Myocyte (in vitro differentiated cells): Measurements from ENCODE around the gene EFNB1. TPM values are rescaled to one million over a fixed set of nuclear protein-coding genes. Genes with fewer than 3 reads are reported as not detected.

ENCODE experiments used
- DNase-seq: peaks from one replicate; pipeline ENCODE4 v3.0.0-alpha.2; 2012; ENCODE audit warnings: low read depth
- total RNA-seq: library from RNA; depleted of rRNA; stranded (reverse); fragments of >200 nt; gene quantifications from 2 replicates; pipeline ENCODE4 v1.2.3, GENCODE V29; 2014

EFNB1 gene
- total RNA-seq, 1 donor from 2014 or later, result 4.8 TPM

DNA sequence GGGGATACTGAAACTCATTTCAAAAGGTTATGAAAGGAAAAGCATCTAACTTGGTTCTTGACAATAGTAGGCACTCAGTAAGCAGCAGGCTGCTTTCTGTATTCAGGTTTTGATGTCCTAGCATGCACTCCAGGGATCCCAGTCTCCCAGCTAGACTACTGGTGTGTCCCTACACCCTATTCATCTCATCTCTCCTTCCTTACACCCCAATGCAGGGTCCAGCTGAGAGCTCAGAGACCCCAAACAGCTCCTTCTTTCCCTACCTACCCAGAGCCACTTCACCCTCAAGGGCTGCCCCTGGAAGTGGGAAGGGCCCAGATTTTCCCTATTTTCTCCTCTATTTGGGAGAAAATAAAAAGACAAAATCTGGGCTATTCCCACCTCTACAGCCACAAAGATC is 1.6 kb upstream of the EFNB1 start:
- no peak for DNase-seq

DNA sequence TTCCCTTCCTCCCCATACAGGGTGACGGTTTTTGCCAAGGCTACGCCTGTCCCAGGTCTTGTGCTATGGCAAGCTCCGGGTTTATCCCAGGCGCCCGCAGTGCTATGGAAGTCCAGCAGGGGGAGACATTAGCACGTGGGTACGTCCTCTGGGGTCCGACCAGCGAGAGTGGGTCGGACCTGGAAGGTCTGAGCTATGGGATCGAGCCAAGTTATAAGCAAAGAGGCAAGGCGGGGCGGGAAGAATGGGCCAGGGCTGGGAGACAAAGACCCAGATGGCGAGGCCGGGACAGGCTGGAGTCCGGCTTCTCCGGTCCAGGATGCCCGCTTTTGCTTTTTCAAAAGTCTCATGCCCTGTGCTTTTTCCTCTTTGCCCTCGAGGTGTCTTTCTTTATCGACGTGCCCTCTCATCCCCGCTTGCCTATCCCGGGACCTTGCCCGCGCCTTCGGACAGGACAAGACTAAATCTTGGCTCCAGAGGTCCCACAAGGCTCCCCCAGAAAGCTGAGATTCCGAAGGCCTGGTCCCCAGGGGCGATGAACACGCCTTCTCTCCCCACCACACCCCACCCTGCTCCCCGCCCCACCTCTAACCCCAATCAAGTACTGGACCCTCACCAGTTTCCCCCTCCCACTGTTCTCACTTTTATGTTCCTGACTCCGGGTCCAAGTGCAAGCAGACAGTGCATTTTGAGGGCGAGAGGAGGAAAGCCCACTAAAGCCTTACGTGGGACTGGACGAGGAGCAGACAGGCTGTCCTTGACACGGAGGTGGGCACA is 785 bp upstream of the EFNB1 start:
- DNase-seq, result peak; percentile 75

DNA sequence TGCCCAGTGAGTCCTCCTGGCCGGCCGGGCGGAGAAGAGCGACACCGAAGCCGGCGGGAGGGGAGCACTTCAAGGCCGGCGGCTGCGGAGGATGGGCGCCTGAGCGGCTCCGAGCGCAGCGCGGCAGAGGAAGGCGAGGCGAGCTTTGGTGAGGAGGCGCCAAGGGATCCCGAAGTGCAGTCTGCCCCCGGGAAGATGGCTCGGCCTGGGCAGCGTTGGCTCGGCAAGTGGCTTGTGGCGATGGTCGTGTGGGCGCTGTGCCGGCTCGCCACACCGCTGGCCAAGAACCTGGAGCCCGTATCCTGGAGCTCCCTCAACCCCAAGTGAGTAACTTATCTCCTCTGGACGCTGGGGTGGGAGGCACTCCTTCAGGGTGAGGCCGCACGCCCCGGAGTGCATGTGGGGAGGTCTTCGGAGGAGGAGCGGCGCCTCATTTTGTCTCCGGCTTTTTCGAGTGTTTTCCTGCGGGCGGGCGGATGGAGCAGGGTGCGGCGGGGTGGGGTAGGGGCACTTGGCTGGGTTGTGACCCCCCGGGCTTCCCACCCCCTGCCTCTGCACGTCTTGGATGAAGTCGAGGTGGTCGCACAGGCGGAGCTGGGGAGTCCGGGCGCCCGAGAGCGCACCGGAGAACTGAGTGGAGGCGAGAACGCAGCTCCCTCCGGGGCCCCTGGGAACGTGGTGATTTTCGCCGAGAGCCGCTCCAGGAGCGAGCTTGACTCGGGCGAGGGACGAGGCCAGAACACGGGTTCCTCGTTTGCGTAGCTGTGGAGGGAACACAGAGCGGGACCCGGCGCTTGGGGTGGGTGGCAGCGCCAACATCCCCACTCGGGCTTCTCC is 979 bp downstream of the EFNB1 start:
- peak; percentile 28 for DNase-seq

GRCh38 chrX:68830419-68831404 is 1.9 kb downstream of the EFNB1 start:
- DNase-seq, result no peak

DNA sequence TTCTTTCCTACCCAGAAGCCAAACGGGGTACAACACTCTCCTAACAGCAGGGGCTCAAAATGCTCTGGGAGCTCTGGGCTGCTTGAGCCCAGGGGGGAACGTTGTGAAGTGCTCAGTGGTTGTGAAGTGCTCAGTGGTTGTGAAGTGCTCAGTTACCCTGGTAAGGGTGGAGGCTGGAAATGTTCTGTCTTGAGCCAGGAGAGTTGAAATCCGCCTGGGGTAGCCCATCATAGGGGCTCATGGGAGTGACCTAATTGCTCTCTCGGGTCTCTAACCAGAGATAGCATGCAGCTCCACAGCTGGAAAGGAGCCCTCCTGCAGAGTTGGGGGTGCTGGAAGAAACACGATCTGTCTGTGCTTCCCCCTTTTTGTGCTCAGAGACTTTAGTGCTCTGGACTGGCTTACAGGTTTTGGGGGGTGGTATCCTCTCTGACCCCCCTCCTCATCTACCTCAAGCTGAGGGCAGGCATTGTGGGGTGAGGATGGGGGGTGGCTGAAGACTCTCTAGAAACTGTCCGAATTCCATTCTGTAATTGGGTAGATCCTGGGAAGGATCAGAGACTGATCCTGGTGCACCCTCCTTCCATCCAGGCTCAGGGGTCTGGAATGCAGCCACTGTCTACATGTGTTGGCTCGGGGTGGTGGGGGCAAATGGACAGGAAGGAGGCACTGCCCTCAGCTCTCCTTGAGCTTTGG is 2.7 kb downstream of the EFNB1 start:
- no peak for DNase-seq

DNA sequence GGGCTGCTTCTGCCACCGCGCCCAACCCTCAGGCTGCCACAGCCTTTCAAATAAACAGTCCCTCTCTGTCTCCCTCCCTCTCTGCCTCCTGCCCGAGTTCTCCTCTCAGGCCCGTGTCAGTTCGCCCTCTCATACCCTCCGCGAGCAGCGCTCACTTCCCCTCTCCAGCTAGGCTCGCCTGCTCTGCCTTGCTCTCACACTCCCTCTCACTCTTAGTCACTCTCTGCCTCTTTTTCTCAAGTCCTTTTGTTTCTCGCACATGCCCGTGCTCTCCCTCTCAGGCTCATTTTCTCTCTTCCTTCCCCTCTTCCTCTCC is 3.2 kb downstream of the EFNB1 start:
- DNase-seq, result peak; percentile 48

DNA sequence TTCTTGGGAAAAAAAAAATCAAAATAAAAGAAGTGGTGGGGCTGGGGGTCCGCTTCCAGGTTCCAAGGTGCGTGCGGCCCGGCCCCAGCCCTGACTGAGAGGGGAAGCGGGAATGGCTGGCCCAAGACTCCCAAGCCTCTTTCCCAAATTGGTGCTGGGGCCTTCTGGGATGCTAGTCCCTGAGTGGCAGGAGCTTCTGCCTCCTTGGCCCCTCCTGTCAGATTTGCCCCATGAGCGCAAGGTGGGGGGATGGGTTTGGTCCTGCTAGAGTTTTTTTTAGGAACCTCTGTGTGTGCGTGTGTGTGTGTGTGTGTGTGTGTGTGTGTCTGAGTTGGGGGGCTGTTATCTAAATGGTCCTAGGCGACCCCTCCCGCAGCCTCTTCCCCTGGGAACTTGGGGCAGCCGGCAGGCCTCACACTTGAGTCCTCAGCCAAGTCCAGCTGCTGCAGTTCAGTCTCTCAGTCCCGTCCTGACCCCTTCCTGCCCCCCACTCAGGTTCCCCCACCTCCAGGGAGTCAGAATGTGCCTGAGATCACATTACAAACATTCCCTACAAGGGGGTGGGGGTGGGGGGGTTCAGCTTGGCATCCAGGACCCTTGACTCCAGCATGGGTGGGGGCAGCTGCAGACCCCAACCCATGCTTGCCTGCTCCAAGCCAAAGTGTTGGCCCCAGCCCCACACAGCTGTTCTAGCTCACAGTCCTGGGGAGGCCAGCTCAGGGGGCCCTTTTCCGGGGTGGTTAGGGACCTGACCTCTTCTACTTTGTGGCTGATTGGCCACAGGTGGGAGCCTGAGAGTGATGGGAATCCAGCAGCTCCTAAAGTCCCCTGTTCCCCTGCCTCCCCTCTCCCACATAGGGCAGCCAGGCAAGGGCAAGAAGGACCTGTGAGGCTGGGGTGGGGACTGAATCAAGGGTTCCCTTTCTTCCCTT is 4.0 kb downstream of the EFNB1 start:
- DNase-seq, result peak; percentile 20

DNA sequence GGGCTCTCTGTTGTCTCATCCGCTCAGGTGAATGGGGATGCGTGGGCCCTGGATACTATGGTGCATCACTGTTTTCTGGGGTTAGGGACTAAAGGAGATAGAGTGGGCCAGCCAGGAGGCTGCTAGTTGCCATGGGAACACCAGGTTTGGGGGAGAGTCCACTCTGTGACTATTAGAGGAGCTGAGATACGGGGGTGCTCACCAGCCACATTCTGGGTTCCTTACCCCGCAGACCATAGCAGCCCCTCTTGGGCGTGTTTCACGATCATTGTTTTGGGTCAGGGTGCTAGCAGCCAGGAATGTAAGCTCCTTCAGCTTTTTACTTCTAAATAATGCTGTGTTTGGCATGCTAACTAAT is 4.6 kb downstream of the EFNB1 start:
- DNase-seq, result no peak

- no peak for DNase-seq
These were observed 5.1 kb downstream of the EFNB1 start for GRCh38 chrX:68833855-68834331.

GRCh38 chrX:68834371-68835103 is 5.7 kb downstream of the EFNB1 start:
- no peak for DNase-seq

- DNase-seq, result no peak
These were observed 6.3 kb downstream of the EFNB1 start for GRCh38 chrX:68835104-68835442.

DNA sequence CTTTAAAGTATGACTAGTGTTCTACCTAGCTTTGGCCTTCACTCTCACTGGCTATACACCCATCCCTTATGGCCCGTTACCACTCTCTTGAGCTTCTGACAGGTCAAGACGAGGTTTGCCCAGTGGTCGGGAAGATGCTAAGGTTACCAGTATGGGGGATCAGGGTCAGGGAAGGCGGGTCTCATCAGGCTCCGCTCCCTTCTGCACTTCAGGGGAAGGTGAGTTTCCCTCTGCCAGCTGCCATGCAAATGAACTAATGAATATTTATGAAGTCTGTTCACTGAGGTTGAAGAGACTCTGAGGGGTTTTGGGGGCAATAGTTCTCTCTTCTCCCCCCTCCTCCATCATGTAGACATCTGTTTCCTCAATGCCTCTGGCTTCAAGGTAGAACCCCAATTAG is 6.6 kb downstream of the EFNB1 start:
- no peak for DNase-seq

DNA sequence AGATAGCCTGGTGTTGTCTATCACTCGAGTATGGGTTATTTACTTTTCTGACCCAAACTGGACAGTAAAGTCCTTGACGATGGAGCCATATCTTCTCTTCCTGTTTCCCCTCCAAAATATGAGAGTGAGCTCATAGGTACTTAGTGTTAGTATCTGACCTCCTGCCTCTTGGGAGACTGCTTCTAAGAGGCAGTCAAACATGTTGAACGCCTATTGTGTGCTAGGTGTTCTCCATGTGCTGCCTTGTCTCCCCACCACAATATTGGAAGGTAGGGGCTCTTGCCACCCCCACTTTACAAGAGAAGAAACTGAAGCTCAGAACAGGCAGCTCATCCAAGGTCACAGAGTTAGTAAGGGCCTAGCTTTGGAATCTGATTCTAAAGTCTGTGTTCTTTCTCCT is 8.3 kb downstream of the EFNB1 start:
- DNase-seq, result no peak

DNA sequence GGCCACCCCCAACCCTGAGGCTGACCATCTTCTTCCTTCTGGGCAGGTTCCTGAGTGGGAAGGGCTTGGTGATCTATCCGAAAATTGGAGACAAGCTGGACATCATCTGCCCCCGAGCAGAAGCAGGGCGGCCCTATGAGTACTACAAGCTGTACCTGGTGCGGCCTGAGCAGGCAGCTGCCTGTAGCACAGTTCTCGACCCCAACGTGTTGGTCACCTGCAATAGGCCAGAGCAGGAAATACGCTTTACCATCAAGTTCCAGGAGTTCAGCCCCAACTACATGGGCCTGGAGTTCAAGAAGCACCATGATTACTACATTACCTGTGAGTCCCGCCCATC is 9.7 kb downstream of the EFNB1 start:
- DNase-seq, result no peak

GRCh38 chrX:68839771-68840170 is 10.9 kb downstream of the EFNB1 start:
- no peak for DNase-seq

DNA sequence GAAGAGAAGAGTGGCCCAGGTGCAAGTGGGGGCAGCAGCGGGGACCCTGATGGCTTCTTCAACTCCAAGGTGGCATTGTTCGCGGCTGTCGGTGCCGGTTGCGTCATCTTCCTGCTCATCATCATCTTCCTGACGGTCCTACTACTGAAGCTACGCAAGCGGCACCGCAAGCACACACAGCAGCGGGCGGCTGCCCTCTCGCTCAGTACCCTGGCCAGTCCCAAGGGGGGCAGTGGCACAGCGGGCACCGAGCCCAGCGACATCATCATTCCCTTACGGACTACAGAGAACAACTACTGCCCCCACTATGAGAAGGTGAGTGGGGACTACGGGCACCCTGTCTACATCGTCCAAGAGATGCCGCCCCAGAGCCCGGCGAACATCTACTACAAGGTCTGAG is 11.4 kb downstream of the EFNB1 start:
- no peak for DNase-seq

DNA sequence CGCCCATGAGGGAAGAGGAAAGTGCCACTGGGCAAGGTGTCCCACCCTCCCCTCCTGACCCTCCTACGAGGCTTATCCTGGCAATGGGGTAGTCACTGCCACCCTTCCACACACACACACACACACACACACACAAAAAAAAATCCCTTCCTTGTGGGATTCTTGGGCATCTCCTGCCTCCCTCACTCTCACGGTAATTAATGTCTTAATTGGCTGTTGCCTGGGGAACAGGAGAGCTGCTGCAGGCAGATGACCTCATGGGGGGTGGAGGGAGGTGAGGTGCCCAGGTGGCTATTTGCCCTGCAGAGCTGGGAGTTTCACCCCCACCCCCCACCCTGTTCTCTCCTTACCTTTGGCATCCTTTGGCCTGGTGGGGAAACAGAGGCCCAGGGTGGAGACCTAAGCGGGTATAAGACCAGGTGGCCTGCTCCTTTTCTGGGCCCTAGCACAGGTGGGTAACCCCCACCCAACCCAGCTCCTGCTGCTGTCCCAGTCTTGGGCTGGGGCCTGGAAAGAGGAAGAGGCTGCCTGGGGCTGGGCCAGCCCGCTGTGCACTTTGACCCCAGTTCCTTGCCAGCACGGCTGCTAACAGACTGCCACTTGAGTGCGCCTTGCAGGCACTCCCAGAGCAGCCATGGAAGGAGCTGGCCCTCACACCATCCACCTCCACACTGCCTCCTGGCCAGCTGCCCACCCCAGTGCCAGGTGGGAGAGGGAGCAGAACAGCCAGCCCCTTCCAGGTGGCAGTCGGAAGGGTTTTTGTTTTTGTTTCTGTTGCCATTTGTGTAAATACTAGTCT is 12.6 kb downstream of the EFNB1 start:
- DNase-seq, result no peak

DNA sequence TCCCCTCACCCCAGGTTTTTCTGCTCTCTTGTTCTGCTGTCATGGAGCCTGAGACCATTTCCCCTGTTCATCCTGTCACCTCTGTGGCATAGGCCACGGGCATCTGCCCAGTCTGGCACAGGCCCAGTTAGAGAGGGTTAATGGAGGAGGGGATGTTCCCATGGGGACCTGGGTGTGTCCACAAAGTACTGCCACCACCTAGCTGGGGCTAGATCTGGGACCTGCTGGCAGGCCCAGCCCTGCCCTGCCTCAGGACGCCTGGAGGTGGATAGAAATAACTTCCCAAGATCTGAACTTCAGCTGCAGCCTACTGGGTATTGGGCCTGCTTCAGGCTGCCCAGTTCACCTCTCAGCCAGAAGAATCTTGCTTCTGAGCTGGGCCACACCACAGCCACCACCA is 13.5 kb downstream of the EFNB1 start:
- DNase-seq, result no peak
